GM23338 (cell line): Measurements from ENCODE around the gene TMEM94.

Experiments used
- CREB1 ChIP-seq: fragments of 250-450 bp; sonication (Bioruptor Pico); IDR thresholded peaks from 2 replicates; pipeline ENCODE4 v1.5.0; 2020; ENCODE audit warnings: low read depth, mild to moderate bottlenecking, moderate library complexity
- ETS1 ChIP-seq: IDR thresholded peaks from 2 replicates; pipeline ENCODE4 v1.6.1; 2016; ENCODE audit warnings: antibody characterized with exemption
- EZH2 ChIP-seq: fragments of 200-600 bp; sonication (generic); IDR thresholded peaks from one replicate; pipeline ENCODE4 v1.8.0; 2017; ENCODE audit warnings: antibody characterized with exemption, mild to moderate bottlenecking, low read depth; ENCODE audit not compliant: unreplicated experiment
- EZH2phosphoT487 ChIP-seq: fragments of 200-600 bp; sonication (generic); IDR thresholded peaks from one replicate; pipeline ENCODE4 v1.8.1; 2018; ENCODE audit warnings: antibody characterized with exemption; ENCODE audit not compliant: unreplicated experiment
- NANOG ChIP-seq: IDR thresholded peaks from 2 replicates; pipeline ENCODE4 v1.6.1; 2016; ENCODE audit warnings: antibody characterized with exemption, borderline replicate concordance
- POLR2AphosphoS5 ChIP-seq: IDR thresholded peaks from 2 replicates; pipeline ENCODE4 v1.6.1; 2016; ENCODE audit warnings: antibody characterized with exemption, low read depth
- STAT1 ChIP-seq: IDR thresholded peaks from one replicate; pipeline ENCODE4 v1.6.1; 2016; ENCODE audit warnings: antibody characterized with exemption; ENCODE audit not compliant: unreplicated experiment
- ZNF114 ChIP-seq: fragments of 250-450 bp; sonication (Bioruptor Pico); IDR thresholded peaks from 2 replicates; pipeline ENCODE4 v1.5.0; 2020; ENCODE audit warnings: mild to moderate bottlenecking, moderate library complexity
- TF ChIP-seq, protein P1 (sequence below): IDR thresholded peaks from one replicate; pipeline ENCODE4 v1.6.1; 2018; ENCODE audit warnings: antibody characterized with exemption; ENCODE audit not compliant: unreplicated experiment
- TF ChIP-seq, protein P2 (sequence below), 2 experiments: fragments of 200-600 bp in 1 of 2; sonication (generic) in 1 of 2; conservative IDR thresholded peaks; 2 replicates each; pipeline versions ENCODE4 v1.5.1 to v1.6.1; 2016 to 2017; ENCODE audit warnings: antibody characterized with exemption in 2 of 2, low read depth in 2 of 2, mild to moderate bottlenecking in 2 of 2, moderate library complexity in 1 of 2

GRCh38 chr17:75502072-75502720, 45.8 kb downstream of the TMEM94 start:
- TF ChIP-seq, protein P1, sequence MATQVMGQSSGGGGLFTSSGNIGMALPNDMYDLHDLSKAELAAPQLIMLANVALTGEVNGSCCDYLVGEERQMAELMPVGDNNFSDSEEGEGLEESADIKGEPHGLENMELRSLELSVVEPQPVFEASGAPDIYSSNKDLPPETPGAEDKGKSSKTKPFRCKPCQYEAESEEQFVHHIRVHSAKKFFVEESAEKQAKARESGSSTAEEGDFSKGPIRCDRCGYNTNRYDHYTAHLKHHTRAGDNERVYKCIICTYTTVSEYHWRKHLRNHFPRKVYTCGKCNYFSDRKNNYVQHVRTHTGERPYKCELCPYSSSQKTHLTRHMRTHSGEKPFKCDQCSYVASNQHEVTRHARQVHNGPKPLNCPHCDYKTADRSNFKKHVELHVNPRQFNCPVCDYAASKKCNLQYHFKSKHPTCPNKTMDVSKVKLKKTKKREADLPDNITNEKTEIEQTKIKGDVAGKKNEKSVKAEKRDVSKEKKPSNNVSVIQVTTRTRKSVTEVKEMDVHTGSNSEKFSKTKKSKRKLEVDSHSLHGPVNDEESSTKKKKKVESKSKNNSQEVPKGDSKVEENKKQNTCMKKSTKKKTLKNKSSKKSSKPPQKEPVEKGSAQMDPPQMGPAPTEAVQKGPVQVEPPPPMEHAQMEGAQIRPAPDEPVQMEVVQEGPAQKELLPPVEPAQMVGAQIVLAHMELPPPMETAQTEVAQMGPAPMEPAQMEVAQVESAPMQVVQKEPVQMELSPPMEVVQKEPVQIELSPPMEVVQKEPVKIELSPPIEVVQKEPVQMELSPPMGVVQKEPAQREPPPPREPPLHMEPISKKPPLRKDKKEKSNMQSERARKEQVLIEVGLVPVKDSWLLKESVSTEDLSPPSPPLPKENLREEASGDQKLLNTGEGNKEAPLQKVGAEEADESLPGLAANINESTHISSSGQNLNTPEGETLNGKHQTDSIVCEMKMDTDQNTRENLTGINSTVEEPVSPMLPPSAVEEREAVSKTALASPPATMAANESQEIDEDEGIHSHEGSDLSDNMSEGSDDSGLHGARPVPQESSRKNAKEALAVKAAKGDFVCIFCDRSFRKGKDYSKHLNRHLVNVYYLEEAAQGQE, result no peak
- TF ChIP-seq, protein P2, sequence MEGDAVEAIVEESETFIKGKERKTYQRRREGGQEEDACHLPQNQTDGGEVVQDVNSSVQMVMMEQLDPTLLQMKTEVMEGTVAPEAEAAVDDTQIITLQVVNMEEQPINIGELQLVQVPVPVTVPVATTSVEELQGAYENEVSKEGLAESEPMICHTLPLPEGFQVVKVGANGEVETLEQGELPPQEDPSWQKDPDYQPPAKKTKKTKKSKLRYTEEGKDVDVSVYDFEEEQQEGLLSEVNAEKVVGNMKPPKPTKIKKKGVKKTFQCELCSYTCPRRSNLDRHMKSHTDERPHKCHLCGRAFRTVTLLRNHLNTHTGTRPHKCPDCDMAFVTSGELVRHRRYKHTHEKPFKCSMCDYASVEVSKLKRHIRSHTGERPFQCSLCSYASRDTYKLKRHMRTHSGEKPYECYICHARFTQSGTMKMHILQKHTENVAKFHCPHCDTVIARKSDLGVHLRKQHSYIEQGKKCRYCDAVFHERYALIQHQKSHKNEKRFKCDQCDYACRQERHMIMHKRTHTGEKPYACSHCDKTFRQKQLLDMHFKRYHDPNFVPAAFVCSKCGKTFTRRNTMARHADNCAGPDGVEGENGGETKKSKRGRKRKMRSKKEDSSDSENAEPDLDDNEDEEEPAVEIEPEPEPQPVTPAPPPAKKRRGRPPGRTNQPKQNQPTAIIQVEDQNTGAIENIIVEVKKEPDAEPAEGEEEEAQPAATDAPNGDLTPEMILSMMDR (conservative IDR thresholded peaks at IDR 0.05; ENCODE audit: low read depth in 2 of 2), result no peak
- no peak for TF ChIP-seq EZH2
- no peak for TF ChIP-seq POLR2AphosphoS5
- TF ChIP-seq EZH2phosphoT487, result no peak
- no peak for TF ChIP-seq ZNF114
- TF ChIP-seq NANOG, result no peak
- TF ChIP-seq CREB1, result no peak
- TF ChIP-seq ETS1, result no peak
- no peak for TF ChIP-seq STAT1
